ENCODE measurements around the gene TMEM14B.
"Not testable (repeated sequence)": the region's sequence is repeated elsewhere in the genome, so short reads cannot be mapped to it uniquely, and the experiment has no call there.

The TMEM14B gene

DNA sequence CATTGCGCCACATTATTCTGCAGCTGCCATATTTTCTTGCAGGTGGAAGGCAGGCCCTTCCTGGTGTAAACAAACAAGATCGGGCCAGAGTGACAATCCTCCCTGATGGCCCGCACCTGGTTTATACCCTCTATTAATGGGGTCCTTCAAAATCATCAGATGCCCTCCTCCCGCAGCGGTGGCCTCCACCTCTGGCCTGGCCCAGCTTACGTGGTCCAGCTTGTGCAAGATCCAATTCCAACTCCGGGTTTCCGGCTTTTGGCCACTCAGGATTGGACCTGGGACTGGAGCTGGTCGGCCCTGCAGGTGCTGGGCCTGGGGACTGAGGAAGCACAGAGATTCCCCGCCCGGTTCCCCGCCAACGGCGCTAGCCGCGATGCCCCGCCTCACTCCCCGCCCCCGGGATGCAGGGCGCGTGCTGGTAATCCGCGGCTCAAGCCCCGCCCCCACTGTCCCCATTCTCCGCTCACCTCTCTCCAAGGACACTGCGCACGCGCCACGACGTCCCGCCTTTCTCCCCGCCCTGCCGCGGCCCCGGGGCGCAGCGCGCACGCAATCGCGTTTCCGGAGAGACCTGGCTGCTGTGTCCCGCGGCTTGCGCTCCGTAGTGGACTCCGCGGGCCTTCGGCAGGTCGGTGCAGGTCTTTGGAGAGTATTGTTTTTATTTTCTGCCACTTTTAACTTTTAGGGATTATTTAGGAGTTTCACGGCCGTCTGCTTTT is at the start of gene TMEM14B:
Gene TMEM14B, plus strand, starts transcription at position 555 of the 722 bp plus-strand sequence. CDS start 1,441 bp downstream, outside the sequence.
- DNase-seq = peak; percentile 100

DNA sequence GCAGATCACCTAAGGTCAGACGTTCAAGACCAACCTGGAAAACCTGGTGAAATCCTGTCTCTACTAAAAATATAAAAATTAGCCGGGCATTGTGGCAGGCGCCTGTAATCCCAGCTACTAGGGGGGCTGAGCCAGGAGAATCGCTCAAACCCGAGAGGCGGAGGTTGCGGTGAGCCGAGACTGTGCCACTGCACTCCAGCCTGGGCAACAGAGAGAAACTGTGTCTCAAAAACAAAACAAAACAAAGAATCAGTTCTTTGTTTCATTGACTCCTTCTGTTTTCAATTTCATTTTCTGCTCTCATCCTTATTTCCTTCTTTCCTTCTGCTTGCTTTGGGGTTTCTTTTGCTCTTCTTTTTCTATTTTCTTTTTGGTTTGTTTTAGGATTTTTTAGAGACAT is 33.6 kb upstream of the TMEM14B start:
- no peak for DNase-seq

DNA sequence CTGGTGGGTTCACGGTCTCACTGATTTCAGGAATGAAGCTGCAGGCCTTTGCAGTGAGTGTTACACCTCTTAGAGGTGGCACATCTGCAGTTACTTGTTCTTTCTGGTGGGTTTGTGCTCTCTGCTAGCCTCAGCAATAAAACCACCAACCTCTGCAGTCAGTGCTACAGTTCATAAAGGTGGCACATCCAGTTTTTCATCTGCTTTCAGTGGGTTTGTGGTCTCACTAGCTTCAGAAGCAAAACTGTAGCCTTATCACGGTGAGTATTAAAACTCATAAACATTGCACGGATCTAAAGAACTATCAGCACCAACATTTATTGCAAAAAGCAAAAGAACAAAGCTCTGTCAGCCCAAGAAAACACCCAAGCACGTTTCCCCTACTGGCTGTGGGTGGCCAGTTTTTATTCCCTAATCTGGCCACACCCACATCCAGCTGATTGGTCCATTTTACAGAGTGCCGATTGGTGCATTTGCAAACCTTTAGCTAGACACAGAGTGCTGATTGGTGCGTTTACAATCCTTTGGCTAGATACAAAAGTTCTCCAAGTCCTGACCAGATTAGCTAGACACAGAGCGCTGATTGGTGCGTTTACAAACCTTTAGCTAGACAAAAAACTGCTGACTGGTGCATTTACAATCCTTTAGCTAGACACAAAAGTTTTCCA is 28.2 kb upstream of the TMEM14B start:
- DNase-seq = peak; percentile 12

DNA sequence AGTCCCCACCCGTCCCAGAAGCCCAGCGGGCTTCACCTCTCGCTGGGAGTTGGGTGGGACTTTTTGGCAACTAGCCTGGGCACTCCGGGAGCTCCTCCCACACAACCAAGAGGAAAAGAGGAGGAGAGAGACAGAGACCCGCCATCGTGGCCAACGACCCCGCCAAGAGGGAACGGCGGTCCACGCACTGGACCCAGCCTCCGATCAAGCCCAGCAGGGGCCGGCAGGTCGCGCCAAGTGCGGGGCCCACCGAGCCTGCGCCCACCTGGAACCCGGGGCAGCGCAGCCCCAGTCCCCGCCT is 27.7 kb upstream of the TMEM14B start:
- no peak for DNase-seq

DNA sequence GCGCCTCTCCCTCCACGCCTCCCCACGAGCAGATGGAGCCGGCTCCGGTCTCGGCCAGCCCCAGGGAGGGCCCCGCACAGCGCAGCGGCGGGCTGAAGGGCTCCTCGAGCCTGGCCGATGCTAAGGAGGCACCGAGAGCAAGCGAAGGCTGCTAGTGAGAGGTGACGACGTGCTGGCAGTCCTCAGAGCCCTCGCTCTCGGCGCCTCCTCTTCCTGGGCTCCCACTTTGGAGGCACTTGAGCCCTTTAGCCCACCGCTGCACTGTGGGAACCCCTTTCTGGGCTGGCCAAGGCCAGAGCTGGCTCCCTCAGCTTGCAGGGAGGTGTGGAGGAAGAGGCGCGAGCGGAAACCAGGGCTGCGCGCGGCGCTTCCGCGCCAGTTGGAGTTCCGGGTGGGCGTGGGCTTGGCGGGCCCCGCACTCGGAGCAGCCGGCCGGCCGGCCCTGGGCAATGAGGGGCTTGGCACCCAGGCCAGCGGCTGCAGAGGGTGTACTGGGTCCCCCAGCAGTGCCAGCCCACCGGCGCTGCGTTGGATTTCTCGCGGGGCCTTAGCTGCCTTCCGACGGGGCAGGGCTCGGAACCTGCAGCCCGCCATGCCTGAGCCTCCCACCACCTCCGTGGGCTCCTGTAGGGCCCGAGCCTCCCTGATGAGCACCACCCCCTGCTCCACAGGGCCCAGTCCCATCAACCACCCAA is 27.2 kb upstream of the TMEM14B start:
- DNase-seq = peak; percentile 48

DNA sequence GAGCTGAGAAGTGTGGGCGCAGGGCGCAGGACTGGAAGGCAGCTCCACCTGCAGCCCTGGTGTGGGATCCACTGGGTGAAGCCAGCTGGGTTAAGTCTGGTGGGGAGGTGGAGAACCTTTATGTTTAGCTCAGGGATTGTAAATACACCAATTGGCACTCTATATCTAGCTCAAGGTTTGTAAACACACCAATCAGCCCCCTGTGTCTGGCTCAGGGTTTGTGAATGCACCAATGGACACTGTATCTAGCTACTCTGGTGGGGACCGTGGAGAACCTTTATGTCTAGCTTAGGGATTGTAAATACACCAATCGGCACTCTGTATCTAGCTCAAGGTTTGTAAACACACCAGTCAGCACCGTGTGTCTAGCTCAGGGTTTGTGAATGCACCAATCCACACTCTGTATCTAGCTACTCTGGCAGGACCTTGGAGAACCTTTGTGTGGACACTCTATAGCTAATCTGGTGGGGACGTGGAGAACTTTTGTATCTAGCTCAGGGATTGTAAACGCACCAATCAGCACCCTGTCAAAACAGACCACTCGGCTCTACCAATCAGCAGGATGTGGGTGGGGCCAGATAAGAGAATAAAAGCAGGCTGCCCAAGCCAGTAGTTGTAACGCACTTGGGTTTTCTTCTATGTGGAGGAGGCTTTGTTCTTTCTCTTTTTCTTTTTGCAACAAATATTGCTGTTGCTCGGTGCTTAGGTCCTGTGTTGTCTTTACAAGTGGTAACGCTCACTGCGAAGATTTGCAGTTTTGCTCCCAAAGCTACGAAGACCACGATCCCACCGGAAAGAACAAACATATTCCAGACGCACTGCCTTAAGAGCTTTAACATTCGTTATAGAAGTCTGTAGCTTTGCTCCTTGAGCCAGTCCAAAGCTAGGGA is 26.4 kb upstream of the TMEM14B start:
- DNase-seq = peak; percentile 32

DNA sequence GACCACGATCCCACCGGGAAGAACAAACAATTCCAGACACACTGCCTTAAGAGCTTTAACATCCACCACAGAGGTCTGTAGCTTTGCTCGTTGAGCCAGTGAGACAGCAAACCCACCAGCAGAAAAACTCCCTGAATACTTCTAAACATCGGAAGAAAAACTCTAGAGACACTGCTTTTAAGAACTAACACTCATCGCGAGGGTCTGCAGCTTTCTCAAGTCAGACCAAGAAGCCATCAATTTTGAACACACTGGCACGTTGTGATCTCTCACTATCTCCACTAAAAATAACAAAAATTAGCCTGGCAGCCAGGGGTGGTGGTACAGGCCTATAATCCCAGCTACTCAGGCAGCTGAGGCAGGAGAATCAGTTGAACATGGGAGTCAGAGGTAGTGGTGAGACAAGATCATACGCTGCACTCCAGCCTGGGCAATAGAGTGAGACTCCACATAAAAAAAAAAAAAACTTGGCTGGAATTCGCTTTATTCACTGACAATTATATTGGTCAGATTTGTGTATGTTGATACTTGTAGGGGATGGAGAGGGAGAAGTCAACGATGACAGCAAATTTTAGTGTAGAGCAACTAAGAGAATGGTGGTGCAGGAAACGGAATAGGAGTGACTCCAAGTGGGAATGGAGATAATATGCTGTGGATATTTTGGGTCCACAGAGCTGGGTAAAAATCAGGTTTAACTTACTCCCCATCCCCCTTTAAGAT is 25.6 kb upstream of the TMEM14B start:
- DNase-seq = no peak

DNA sequence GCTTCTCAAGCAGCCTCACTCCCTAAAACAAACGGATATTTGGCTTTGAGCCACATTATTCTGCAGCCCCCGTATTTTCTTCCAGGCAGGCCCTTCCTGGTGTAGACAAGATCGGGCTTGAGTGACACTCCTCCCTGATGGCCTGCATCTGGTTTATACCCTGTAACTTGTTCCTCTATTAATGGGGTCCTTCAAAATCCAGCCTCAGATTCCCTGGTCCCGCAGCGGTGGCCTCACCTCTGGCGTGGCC is 25.1 kb upstream of the TMEM14B start:
- DNase-seq = no peak

DNA sequence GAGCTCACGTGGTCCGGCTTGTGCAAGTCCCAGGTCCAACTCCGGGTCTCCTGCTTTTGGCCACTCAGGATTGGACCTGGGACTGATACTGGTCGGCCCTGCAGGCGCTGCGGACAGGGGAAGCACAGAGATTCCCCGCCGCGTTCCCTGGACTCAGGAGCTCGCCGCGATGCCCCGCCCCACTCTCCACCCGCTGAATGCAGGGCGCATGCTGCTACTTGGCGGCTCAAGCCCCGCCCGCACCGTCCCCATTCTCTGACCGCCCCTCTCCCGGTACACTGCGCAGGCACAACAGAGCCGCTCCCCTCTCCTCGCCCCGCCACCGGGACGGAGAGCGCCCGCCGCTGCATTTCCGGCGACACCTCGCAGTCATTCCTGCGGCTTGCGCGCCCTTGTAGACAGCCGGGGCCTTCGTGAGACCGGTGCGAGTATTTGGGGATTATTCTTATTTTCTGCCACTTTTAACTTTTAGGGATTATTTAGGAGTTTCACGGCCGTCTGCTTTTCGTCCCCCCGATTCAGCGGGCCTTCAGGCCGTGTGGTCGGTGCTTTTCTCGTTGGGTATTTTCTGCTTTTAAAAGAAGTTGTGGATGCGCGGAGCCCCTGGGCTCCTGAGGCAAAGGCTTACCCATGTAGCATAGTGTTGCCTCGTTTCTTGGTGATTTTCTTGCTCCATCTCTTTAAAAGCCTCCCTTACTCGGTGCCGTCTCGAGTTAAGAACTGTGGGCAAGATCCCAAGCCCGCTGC is 24.6 kb upstream of the TMEM14B start, which contains the start of gene TMEM14C:
Gene TMEM14C, plus strand, starts transcription at position 251 of the 747 bp plus-strand sequence. CDS start 1,544 bp downstream, outside the sequence.
- peak; percentile 73 for DNase-seq

DNA sequence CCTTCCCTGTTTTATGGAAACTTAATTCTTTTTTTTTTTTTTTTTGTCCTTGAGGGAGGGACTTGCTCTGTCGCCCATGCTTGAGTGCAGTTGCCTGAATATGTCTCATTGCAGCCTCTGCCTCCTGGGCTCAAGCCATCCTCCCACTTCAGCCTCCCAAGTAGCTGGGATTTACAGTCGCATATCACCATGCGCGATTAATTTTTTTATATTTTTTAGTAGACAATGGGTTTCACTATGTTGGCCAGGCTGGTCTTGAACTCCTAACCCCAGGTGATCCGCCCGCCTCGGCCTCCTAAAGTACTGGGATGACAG is 24.1 kb upstream of the TMEM14B start:
- no peak for DNase-seq

DNA sequence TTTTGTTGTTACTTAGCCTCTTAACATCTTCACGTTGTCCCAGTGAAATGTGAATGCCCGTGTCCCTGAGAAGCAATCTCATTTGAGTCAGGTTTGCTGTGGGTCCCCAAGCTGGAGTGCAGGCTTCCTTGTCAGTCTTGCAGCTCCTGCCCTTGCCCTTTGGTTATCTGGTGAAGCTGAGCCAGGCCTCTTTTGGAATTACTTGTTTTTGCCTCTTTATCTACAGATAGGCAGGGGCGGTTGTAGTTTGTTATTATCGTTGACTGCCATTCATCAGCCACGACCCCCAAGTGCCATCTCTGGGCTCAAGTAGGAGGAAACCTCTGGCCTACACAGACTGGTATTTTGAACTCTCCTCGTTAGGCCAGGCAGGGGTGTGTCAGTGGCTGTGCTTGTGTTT is 22.6 kb upstream of the TMEM14B start:
- DNase-seq = no peak

DNA sequence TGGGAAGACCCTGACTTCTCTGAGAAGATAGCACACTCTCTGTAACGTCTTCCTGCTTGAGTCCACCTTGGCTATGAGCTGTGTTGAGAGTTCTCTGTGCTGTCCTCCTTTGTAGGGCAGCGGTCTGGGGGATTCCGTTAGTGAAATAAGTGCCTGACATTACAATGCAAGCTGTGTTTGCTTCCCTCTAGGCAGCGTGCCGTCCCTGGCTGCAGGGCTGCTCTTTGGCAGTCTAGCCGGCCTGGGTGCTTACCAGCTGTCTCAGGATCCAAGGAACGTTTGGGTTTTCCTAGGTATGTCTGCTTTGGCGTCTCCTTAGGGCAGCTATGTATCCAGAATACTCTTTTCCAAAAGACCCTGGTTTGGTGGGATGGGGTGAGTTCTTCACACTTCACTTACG is 21.9 kb upstream of the TMEM14B start:
- no peak for DNase-seq

DNA sequence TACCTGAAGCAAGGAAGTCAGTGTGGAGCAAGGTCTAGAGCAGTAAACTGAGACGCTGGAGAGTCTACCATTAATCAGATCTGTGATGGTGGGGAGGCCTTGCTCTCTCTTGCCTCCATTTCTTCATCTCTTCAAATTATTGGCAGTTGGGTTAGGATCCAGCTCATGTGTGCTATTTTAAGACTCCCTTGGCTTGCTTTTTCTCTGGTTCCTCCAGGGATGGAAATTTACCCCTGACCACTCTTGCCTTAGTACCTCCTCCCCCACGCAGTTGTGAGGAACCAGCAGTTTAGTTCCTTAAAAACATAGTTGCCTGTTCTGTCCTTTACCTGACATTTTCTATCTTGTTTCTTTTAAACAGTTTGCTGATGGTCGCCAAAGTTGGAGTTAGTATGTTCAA is 17.4 kb upstream of the TMEM14B start:
- DNase-seq = no peak

DNA sequence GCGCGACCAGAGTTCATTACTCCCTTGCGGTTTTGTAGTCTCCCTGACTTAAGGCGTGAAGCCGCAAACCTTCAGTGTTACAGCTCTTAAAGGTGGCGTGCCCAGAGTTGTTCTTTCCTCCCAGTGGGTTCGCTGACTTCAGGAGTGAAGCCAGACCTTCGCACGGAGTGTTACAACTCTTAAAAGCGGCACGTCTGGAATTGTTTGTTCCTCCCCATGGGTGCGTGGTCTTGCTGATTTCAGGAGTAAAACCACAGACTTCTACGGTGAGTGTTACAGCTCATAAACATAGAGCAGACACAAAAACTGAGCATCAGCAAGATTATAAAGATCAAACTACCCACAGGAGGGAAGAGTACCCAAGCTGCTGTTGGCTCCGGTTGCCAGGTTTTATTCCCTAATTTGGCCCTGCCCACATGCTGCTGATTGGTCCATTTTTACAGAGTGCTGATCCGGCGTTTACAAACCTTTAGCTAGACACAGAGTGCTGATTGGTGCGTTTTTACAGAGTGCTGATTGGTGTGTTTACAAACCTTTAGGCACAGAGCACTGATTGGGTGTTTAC is 14.4 kb upstream of the TMEM14B start:
- DNase-seq = no peak

DNA sequence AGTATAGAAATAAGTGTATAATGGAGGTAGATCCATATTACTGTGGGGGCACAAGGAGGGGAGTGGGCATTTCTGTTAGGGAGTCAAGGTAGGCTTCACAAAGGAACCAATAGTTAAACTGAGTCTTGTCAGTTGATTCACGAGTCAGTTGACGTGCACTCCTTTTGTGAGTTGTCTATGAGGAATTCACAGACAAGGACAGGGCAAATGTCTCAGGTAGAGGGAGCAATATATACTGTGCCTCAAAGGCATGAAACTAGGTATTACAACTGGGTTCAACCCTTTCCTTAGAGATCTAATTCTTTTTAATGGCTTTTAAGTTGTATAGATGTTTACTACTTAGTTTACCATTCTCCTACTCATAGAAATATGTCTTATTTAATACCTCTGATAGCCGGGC is 13.7 kb upstream of the TMEM14B start:
- DNase-seq = no peak

DNA sequence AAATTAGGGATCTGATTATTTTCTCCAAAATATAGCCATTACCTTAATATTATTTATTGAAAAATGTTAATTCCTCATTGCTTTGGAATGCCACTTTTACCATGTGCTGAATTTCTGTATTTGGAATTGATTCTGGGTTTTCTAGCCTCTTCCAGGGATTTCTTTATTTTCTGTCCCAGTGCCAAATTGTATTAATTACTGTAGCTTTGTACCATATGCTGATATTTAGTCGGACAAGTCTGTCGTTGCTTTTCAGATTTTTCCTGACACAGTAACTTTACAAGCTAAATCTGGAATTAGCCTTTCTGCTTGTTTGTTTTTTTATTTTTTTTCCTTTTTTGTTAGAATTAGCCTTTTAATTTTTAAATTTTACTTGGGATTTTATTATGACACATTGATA is 10.9 kb upstream of the TMEM14B start:
- no peak for DNase-seq

DNA sequence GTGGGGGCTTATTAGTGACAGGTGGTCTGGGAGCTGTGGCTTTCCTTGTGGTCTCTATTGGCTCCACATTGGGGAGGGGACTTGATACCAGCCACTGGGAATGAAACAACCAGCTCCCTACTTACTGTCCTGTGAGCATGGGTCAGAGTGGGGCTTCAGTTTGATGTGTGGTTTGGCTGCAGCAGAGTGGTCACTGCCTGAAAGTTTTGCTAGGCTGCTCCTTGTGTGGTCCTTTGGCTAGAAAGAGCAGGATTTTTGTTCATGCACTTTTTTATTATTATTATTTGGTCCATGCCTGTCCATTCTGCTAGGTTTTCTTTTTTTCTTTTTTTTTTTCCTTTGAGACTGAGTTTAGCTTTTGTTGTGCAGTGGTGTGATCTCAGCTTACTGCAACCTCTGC is 7.5 kb upstream of the TMEM14B start:
- no peak for DNase-seq

DNA sequence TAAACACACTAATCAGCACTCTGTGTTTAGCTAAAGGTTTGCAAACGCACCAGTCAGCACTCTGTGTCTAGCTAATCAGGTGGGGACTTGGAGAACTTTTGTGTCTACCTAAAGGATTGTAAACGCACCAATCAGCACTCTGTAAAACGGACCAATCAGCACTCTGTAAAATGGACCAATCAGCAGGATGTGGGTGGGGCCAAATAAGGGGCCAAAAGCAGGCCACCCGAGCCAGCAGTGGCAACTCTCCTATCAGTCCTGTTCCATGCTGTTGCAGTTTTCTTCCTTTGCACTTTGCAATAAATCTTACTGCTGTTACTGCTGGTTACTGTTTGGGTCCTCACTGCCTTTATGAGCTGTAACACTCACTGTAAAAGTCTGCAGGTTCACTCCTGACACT is 6.0 kb upstream of the TMEM14B start:
- DNase-seq = not testable (repeated sequence)

DNA sequence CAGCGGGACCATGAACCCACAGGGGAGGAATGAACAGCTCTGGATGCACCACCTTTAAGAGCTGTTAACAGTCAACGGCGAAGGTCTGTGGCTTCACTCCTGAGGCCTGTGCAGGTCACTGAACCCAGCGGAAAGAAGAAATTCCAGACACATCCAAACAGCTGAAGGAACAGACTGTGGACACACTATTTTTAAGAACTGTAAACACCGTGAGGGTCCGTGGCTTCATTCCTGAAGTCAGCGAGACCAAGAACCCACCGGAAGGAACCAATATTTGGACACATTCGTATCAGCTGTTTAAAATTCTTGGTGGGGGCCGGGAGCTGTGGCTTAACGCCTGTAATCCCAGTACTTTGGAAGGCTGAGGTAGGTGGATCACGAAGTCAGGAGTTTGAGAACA is 5.4 kb upstream of the TMEM14B start:
- DNase-seq = no peak

DNA sequence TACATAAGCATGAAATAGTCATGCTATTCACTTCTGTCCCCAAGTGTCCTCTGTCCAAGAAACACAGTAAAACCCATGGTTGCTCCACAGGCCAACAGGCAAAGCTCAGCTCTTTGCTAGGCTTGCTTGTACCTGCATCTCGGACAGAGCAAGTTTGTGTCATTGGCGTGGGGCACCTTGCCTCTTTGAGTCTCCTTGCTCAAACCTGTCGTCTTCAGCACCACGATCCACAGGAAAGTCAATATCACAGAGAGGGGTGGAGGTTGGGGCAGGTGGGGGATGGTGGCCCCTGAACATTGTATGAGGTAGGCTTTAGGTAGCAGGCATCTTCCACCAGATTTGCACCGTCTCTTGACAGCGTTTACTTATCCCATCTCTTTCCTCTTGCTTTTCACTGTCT is 4.1 kb upstream of the TMEM14B start:
- DNase-seq = no peak

DNA sequence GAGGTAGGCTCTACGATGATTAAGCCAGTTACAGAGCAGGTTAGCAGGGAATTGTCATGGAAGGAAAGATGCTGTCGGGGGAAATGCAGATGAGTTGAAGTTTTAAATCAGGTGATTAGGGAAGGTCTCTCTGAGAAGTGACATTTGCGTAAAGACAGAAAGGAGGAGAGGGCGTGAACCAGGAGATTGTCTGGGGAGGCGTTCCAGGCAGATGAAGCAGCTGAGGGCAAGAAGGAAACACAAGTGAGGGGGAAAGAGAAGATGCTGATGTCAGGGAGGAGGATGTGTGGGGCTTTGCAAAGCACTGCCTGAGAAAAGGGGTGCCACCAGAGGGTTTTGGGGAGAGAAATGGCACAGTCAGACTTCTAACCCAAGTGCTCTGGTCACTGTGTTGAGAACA is 2.5 kb upstream of the TMEM14B start:
- no peak for DNase-seq

DNA sequence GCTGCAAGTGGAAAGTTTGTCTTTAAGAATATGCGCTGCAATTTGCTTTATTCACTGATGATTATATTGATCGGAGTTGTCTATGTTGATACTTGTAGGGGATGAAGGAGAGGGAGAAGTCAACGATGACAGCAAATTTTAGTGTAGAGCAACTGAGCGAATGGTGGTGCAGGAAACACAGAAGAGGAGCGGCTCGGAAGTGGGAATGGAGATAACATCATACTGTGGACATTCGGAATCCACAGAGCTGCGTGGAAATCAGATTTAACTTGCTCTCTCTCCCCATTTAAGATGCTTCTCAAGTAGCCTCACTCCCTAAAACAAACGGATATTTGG is 722 bp upstream of the TMEM14B start:
- DNase-seq = no peak
